ENCODE measurements around the gene ESCO1. TPM values are rescaled to one million over a fixed set of nuclear protein-coding genes. Genes with fewer than 3 reads are reported as not detected.
"Not testable (repeated sequence)": the region's sequence is repeated elsewhere in the genome, so short reads cannot be mapped to it uniquely, and the experiment has no call there.

ESCO1 gene
- total RNA-seq, 1 experiment from 2014 or later, result 17.1 TPM

GRCh38 chr18:21593540-21594257, 6.8 kb downstream of the ESCO1 start:
- DNase-seq (ENCODE audit: low read depth), result no peak

- not testable (repeated sequence) for DNase-seq (ENCODE audit: low read depth)
These were observed 8.1 kb downstream of the ESCO1 start for GRCh38 chr18:21592361-21592760.

- no peak for DNase-seq (ENCODE audit: low read depth)
These were observed 16.1 kb downstream of the ESCO1 start for GRCh38 chr18:21584391-21584790.

- no peak for DNase-seq (ENCODE audit: low read depth)
These were observed 24.8 kb downstream of the ESCO1 start for GRCh38 chr18:21575656-21576055.

DNA sequence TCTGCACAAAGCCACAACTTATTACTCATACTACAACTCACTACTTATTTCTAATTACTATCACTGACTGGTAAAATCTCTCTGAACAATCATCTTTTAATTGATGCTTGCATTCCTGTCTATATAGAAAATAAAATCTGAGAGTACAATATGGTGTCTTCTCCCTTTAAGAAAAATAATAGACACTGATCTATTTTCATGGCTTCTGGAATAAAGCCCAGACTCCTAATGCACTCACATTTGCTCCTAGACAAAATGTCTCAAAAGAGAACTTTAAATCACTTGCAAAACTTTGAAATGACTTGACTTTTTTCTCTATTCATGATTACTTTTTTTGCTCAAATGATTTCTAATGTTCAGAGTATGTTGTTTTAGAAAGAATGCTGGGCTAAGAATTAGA, 28.7 kb downstream of the ESCO1 start:
- DNase-seq (ENCODE audit: low read depth), result no peak

- DNase-seq (ENCODE audit: low read depth), result no peak
These were observed 41.3 kb downstream of the ESCO1 start for GRCh38 chr18:21559195-21559594.

GRCh38 chr18:21557607-21558253, 42.8 kb downstream of the ESCO1 start:
- no peak for DNase-seq (ENCODE audit: low read depth)

GRCh38 chr18:21550510-21550970, 50.0 kb downstream of the ESCO1 start:
- DNase-seq (ENCODE audit: low read depth), result no peak

GRCh38 chr18:21548647-21549046, 51.9 kb downstream of the ESCO1 start:
- no peak for DNase-seq (ENCODE audit: low read depth)

- DNase-seq (ENCODE audit: low read depth), result no peak
These were observed 54.1 kb downstream of the ESCO1 start for GRCh38 chr18:21546423-21546822.

GRCh38 chr18:21538230-21538629, 62.3 kb downstream of the ESCO1 start:
- DNase-seq (ENCODE audit: low read depth), result no peak

- DNase-seq (ENCODE audit: low read depth), result no peak
These were observed 66.2 kb downstream of the ESCO1 start for GRCh38 chr18:21534327-21534726.

DNA sequence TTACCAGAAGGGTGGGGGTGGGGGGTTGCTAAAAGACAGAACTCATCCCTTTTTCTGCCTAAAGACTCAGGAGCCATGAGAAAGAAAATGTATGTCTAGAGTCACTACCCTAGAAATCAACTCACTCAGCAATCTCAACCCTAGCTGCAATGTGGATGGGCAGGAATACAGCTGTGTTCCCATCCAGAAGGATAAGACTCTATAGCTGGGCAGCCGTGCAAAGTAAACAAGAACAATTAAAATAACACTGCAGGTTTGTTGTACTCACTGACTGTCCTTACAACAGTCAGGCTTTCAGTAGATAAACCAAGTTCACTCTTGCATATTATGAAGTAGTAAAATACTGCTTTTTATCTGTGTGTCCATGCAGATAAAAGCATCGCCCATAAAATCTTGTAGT, 74.0 kb downstream of the ESCO1 start:
- DNase-seq (ENCODE audit: low read depth), result no peak

- DNase-seq (ENCODE audit: low read depth), result no peak
These were observed 74.6 kb downstream of the ESCO1 start for GRCh38 chr18:21525916-21526315.

- no peak for DNase-seq (ENCODE audit: low read depth)
These were observed 78.0 kb downstream of the ESCO1 start for GRCh38 chr18:21522530-21522929.

GRCh38 chr18:21513741-21514140, 86.8 kb downstream of the ESCO1 start:
- no peak for DNase-seq (ENCODE audit: low read depth)

DNA sequence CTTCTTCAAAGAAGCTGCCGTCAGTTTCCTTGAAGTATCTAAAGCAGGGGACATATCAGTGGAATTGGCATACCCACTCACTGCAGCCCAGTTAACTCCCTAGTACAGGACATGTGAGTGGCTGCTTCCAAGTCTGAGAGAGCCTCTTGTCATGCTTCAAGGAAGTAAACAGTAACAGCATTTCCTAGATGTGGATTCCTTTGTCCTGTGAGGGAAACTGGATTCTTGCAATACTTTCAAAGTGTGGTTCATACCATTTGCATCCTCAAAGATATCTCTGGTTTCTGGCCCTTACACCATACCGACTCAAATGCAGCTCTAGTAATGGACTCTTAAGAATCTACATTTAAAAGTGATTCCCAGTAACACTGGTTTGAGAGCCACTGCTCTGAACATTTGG, 87.2 kb downstream of the ESCO1 start:
- no peak for DNase-seq (ENCODE audit: low read depth)

- no peak for DNase-seq (ENCODE audit: low read depth)
These were observed 91.4 kb downstream of the ESCO1 start for GRCh38 chr18:21509062-21509461.

- DNase-seq (ENCODE audit: low read depth), result no peak
These were observed 92.4 kb downstream of the ESCO1 start for GRCh38 chr18:21507913-21508701.

- no peak for DNase-seq (ENCODE audit: low read depth)
These were observed 97.8 kb downstream of the ESCO1 start for GRCh38 chr18:21502661-21503060.

DNA sequence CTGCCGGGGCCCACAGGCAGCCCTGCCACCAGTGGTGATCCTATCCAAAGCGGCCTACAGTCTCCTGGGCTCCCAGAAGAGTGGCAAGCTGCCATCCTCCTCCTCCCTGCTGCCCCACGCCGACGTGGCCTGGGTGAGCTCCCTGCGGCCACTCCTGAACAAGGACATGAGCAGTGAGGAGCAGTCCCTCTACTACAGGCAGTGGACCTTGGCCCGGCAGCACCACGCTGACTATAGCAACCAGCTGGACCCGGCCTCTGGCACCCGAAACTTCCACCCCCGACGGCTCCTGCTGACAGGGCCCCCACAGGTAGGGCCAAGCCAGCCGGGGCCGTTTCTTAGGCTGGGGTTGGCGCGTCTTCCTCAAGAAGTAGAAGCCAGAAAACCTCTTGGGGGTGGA, 100.5 kb downstream of the ESCO1 start:
- no peak for DNase-seq (ENCODE audit: low read depth)

- no peak for DNase-seq (ENCODE audit: low read depth)
These were observed 104.1 kb downstream of the ESCO1 start for GRCh38 chr18:21496277-21496835.
